GM12878 (cell line): ENCODE results near the gene PUDP. TPM values are rescaled to one million over a fixed set of nuclear protein-coding genes. Genes with fewer than 3 reads are reported as not detected.

Experiments used
- BCL3 ChIP-seq: IDR thresholded peaks from 2 replicates; pipeline ENCODE4 v1.6.1; 2011; ENCODE audit warnings: borderline replicate concordance, low read depth, mild to moderate bottlenecking, moderate library complexity, low read length; ENCODE audit not compliant: insufficient read depth, poor library complexity, severe bottlenecking
- BRCA1 ChIP-seq: IDR thresholded peaks from 2 replicates; pipeline ENCODE4 v1.6.1; 2011; ENCODE audit warnings: low read depth, low read length, improper control_type of control experiment
- CEBPZ ChIP-seq: fragments of 150-350 bp; IDR thresholded peaks from 2 replicates; pipeline ENCODE4 v1.6.1; 2016; ENCODE audit warnings: low read depth, low read length
- CREB1 ChIP-seq: IDR thresholded peaks from 2 replicates; pipeline ENCODE4 v1.6.1; 2012; ENCODE audit warnings: low read depth, mild to moderate bottlenecking, inconsistent platforms
- ESRRA ChIP-seq: IDR thresholded peaks from 2 replicates; pipeline ENCODE4 v1.6.1; 2012; ENCODE audit warnings: mild to moderate bottlenecking, low read length, improper control_type of control experiment
- FOXM1 ChIP-seq: IDR thresholded peaks from 2 replicates; pipeline ENCODE4 v1.6.1; 2012; ENCODE audit warnings: low read depth, mild to moderate bottlenecking, inconsistent platforms, low read length, moderate library complexity
- HCFC1 ChIP-seq: fragments of 150-350 bp; IDR thresholded peaks from 2 replicates; pipeline ENCODE4 v1.6.1; 2014; ENCODE audit warnings: low read length
- IRF3 ChIP-seq: fragments of 450-650 bp; IDR thresholded peaks from 2 replicates; pipeline ENCODE4 v1.6.1; 2014; ENCODE audit warnings: mild to moderate bottlenecking
- JUND ChIP-seq: IDR thresholded peaks from 2 replicates; pipeline ENCODE4 v1.6.1; 2012; ENCODE audit warnings: low read depth, mild to moderate bottlenecking, low read length, improper control_type of control experiment, moderate library complexity
- KAT2A ChIP-seq: conservative IDR thresholded peaks from 2 replicates; pipeline ENCODE4 v1.6.1; 2011; ENCODE audit warnings: low read depth, low read length; ENCODE audit not compliant: control insufficient read depth
- MTA3 ChIP-seq: IDR thresholded peaks from 2 replicates; pipeline ENCODE4 v1.6.1; 2012; ENCODE audit warnings: low read length, inconsistent platforms, borderline replicate concordance
- MYC ChIP-seq: IDR thresholded peaks from 2 replicates; pipeline ENCODE4 v1.6.1; 2011; ENCODE audit warnings: mild to moderate bottlenecking, low read length, moderate library complexity, inconsistent platforms; ENCODE audit not compliant: insufficient read depth, insufficient replicate concordance, insufficient read length, severe bottlenecking
- NBN ChIP-seq: fragments of 450-650 bp; IDR thresholded peaks from 2 replicates; pipeline ENCODE4 v1.6.1; 2016
- POLR2AphosphoS2 ChIP-seq: IDR thresholded peaks from 2 replicates; pipeline ENCODE4 v1.6.1; 2011; ENCODE audit warnings: low read depth, mild to moderate bottlenecking, low read length, improper control_type of control experiment, moderate library complexity
- POU2F2 ChIP-seq: IDR thresholded peaks from 3 replicates; pipeline ENCODE4 v1.6.1; 2011; ENCODE audit warnings: low read depth, mild to moderate bottlenecking, low read length, borderline replicate concordance
- RAD51 ChIP-seq: fragments of 450-650 bp; IDR thresholded peaks from 2 replicates; pipeline ENCODE4 v1.6.1; 2016; ENCODE audit warnings: moderate library complexity, mild to moderate bottlenecking, inconsistent platforms
- RB1 ChIP-seq: fragments of 450-650 bp; formaldehyde crosslinking; IDR thresholded peaks from 2 replicates; pipeline ENCODE4 v1.6.1; 2017; ENCODE audit warnings: mild to moderate bottlenecking, borderline replicate concordance
- SMAD5 ChIP-seq: IDR thresholded peaks from 2 replicates; pipeline ENCODE4 v1.6.1; 2016; ENCODE audit warnings: antibody characterized with exemption, low read depth
- TCF3 ChIP-seq: IDR thresholded peaks from 2 replicates; pipeline ENCODE4 v1.6.1; 2012; ENCODE audit warnings: low read depth, mild to moderate bottlenecking, low read length, borderline replicate concordance; ENCODE audit not compliant: insufficient read depth
- ZBED1 ChIP-seq: IDR thresholded peaks from 2 replicates; pipeline ENCODE4 v1.6.1; 2016; ENCODE audit warnings: borderline replicate concordance
- ZNF687 ChIP-seq: fragments of 450-650 bp; IDR thresholded peaks from 2 replicates; pipeline ENCODE4 v1.6.1; 2017; ENCODE audit warnings: mild to moderate bottlenecking, moderate library complexity
- polyA plus RNA-seq, 11 experiments: library from polyadenylated mRNA; depleted of rRNA in 4 of 11; unstranded in 6 of 11; stranded (reverse) in 5 of 11; fragments of >200 nt; fragmentation: Nextera tagmentation in 4 of 11; fragmentation: Illumina TruSeq in 1 of 11; extraction: Ambion mirVana in 4 of 11; extraction: Trizol in 1 of 11; gene quantifications; 1 replicate in 1 of 11; 2 replicates in 10 of 11; pipeline versions ENCODE4 v1.2.1 to v1.2.3, GENCODE V29; 2011 to 2016; ENCODE audit warnings: inconsistent platforms in 2 of 11, missing spikeins in 2 of 11, low read depth in 1 of 11
- total RNA-seq, 4 experiments: library from RNA; depleted of rRNA in 3 of 4; stranded (reverse); fragments of >200 nt in 3 of 4; fragmentation: Illumina TruSeq in 1 of 4; extraction: Trizol in 1 of 4; gene quantifications; 2 replicates each; pipeline versions ENCODE4 v1.2.1 to v1.2.3, GENCODE V29; 2013 to 2021

Gene PUDP
- total and polyA plus RNA-seq, 10 of the 15 experiments (the other 5 are each of a cell fraction or from before 2014, with no cell fraction given), result 30.8 to 83.5 (median 61.7) TPM

GRCh38 chrX:7059214-7059838 is 88.6 kb downstream of the PUDP start (continued):
- TF ChIP-seq MTA3 (peak; percentile 88), BRCA1 (no peak), CREB1 (peak; percentile 96), POLR2AphosphoS2 (no peak), RAD51 (0 out of 2 replicates have a peak, but pooled peaks have one; percentile 31), CEBPZ (no peak), RB1 (no peak), BCL3 (peak; percentile 62), ZBED1 (peak; percentile 91), HCFC1 (no peak), IRF3 (no peak), ESRRA (no peak), FOXM1 (peak; percentile 85), POU2F2 (peak; percentile 87), TCF3 (no peak), NBN (peak; percentile 87), MYC (no peak), KAT2A (no peak), SMAD5 (no peak), JUND (no peak), ZNF687 (no peak; the same call in 1 of the 2 replicates)
